Stimulated activated CD4-positive, alpha-beta T cell treated with anti-CD3 and anti-CD28 coated beads, Interleukin-15, amount 100 ng/mL, for 1 hour (primary cell): ENCODE data around the gene BCL6.

Source experiments
- DNase-seq, 2 donors: peaks; one replicate each; pipeline ENCODE4 v3.0.0-alpha.2; 2020; ENCODE audit warnings: low read depth in 1 of 2, low spot score in 1 of 2

BCL6 gene

DNA sequence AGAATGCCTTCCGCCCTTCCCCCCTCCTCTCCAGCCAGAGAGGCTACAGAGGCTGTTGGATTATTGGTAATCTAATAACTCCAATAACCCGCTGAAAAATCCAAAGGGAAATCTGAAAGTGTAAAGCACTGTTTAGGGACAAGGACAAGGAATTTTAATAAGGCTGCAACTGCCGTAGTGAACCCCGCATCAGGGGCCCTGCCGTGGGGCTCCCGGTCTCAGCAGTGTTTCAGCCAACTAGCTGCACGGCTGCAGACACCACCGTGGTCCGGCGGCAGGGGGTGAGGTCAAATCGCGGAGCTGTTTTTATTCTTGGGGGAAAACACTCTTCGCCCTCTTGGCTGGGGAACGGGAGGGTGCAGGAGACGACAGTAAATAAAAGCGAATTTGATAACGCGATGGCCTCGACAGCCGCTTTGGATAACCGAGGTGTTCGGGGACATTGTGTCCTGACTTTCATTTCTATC, 6.1 kb downstream of the BCL6 start:
- DNase-seq: no peak

GRCh38 chr3:187738331-187739093, 6.8 kb downstream of the BCL6 start:
- DNase-seq: peak in 1 of 2 donors; percentile 40

- DNase-seq: no peak
These were observed 7.3 kb downstream of the BCL6 start for GRCh38 chr3:187738071-187738330.

- peak in 1 of 2 donors; percentile 44 for DNase-seq
These were observed 7.7 kb downstream of the BCL6 start for GRCh38 chr3:187737368-187738070.

GRCh38 chr3:187737006-187737367, 8.3 kb downstream of the BCL6 start:
- no peak for DNase-seq

DNA sequence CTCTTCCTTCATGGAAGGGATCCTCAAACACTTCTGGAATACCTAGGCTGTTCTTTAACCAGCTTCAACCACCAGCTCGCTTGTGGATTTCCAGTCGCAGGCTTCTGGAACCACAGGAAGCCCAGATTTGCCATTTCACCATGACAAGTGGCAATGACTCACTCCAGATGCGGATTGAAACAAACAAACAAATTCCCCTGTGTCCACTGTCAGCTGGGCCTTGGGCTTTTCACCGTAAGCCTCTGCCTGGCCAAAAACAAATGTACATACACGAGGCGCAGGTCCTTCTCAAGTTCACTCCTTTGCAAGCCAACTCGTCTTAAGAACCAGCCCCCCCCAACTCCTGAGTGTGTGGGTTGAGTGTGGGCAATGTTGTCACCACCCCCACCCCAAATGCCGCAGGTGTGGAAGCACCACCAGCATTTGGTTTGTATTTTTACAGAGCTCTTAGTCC, 8.8 kb downstream of the BCL6 start:
- no peak for DNase-seq

GRCh38 chr3:187735837-187736236, 9.4 kb downstream of the BCL6 start:
- no peak for DNase-seq

- DNase-seq: no peak
These were observed 9.9 kb downstream of the BCL6 start for GRCh38 chr3:187735383-187735782.

GRCh38 chr3:187734841-187735240, 10.4 kb downstream of the BCL6 start:
- DNase-seq: no peak

DNA sequence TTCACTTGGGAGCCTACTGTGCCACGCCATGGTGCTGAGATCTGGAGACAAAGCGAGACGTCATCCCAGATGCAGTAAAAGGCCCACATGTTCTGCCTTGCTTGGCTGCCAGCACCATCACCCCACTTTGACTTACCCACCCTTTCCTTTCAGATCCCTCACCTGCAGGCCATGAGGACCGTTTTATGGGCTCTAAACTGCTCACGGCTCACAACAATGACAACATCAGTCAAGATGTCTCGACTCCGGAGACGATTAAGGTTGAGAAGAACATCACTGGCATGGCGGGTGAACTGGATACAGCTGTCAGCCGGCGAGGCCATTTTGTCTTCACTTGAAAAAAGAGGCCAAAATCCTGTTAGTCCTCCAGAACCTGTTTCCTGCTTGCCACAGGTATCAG, 11.9 kb downstream of the BCL6 start:
- no peak for DNase-seq

DNA sequence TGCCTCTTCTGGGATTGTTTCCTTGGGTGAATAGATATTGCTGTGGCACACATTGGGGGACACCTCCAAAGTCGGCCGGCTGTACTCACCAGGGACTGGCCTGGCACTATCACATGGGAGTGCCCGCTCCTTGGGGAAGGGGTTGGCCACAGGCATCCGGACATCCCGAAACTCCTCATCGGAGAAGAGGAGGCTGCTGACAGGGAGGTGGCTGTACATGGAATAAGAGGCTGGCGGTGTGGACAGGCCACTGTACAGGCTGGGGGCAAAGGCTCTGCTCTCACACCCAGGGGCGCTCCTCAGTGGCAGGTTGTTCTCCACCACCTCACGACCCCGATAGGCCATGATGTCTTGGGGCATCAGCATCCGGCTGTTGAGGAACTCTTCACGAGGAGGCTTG, 15.7 kb downstream of the BCL6 start:
- DNase-seq: no peak

GRCh38 chr3:187728940-187729583, 16.2 kb downstream of the BCL6 start:
- DNase-seq: no peak

GRCh38 chr3:187728248-187728647, 17.0 kb downstream of the BCL6 start:
- no peak for DNase-seq

DNA sequence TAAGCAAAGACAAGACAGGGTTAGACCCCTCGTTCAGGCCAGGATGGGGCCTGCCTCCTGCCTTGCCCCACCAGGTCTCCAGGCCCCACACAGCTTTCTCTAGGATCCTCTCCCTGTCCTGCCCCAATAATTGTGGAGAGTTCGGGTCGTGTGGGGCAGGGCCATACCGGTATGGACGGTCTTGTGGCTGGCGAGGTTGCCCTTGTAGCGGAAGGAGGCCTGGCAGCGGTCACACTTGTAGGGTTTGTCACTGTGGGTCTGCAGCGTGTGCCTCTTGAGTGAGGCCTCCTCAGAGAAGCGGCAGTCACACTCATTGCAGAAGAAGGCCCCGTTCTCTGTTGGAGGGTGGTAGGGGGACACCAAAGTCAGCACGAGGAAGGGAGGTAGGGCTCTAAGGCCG, 18.7 kb downstream of the BCL6 start:
- DNase-seq: no peak

DNA sequence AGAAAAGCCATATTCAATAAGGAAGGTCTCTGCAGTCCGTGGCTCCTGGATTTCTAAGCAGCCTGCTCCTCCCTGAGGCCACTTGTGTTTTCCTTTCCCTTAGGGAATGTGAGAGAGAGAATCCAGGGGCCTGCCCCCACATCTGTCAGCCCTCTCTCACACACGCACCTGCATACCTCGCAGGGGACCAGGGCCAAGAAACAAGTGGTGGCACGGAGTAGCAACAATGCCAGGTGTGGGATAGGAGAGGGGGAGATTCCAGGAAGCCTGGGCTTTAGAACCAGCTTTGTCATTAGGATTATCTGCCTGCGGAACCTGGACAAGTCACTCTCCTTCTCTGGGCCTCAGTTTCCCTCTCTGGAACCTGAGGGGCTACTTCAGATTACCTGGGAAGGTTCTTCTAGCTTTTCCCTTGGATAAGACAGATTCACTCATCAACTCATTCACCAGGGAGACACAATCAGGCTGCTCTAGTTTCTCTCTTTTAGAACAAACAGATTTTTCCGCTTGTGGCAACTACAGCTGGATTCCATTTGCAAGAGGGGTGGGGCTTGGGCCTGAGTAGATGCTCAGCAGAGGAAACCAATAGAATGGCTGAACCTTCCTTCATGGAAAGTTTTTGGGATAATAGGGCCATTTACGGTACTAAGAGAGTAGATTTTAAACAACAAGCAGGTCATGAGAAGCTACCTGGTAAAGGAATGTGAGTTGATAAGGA, 19.5 kb downstream of the BCL6 start:
- no peak for DNase-seq

DNA sequence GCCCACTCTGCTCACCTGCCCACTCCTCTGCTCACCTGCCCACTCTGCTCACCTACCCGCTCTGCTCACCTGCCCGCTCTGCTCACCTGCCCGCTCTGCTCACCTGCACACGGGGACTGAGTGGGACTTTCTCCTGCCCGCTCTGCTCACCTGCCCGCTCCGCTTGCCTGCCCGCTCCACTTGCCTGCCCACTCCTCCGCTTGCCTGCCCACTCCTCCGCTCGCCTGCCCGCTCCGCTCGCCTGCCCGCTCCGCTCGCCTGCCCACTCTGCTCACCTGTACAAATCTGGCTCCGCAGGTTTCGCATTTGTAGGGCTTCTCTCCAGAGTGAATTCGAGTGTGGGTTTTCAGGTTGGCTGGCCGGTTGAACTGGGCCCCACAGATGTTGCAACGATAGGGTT, 20.0 kb downstream of the BCL6 start:
- DNase-seq: no peak

DNA sequence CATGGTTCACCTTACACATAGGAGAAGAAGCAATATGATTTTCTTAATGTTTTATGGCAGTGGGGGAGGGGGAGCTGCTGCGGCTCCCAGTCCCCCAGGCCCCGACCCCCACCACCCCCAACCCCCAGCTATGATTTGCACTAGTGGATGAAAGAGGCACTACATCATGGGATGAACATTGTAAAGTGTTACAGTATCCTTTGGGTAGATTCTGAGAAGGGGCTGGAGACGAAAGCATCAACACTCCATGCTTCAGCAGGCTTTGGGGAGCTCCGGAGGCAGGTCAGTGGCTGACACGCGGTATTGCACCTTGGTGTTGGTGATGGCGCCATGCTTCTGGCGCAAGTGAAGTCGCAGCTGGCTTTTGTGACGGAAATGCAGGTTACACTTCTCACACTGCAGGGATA, 23.1 kb downstream of the BCL6 start:
- DNase-seq: no peak

DNA sequence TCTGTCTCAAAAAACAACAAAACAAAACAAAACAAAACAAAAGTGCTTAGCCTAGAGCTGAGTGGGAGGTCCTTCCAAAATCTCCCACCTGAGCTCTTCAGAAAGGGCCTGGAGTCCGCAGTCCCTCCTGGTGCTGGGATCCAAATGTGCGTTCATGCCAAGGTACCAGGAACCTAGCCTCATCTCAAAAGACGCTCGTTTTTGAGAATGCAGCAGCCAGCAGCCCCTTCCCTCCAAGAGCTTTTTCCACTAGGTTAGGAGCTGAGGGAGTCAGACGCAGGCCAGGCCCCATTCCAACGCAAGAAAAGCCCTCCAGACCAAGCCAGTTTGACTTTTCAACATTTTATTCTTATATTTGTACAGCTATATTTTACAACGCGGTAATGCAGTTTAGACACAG, 24.2 kb downstream of the BCL6 start:
- DNase-seq: no peak

DNA sequence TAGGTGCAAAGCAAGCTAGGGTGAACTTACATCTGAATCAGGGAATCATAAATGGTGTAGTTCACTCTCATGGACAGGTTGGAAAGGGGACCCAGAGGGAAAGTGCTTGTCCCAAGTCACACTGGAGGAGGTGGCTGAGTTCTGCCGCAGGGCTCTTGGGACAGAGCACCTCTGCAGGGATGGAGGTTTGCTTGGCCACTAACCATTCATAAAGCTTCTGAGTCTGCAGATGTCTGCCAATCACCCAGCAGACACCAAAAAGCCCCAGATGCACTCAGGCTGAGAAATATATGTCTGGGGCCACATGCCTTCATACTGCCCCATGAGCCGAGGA, 25.0 kb downstream of the BCL6 start:
- no peak for DNase-seq

GRCh38 chr3:187719628-187720336, 25.5 kb downstream of the BCL6 start:
- DNase-seq: no peak

- no peak for DNase-seq
These were observed 26.5 kb downstream of the BCL6 start for GRCh38 chr3:187718802-187719201.
